ENCODE measurements around the gene NXN.

The NXN gene

GRCh38 chr17:1011138-1011537 lies 31.6 kb upstream of the NXN start:
- H3K4me3 ChIP-seq (ENCODE audit: low read depth, low read length) = no peak overlapping the region
- TF ChIP-seq, protein P1, sequence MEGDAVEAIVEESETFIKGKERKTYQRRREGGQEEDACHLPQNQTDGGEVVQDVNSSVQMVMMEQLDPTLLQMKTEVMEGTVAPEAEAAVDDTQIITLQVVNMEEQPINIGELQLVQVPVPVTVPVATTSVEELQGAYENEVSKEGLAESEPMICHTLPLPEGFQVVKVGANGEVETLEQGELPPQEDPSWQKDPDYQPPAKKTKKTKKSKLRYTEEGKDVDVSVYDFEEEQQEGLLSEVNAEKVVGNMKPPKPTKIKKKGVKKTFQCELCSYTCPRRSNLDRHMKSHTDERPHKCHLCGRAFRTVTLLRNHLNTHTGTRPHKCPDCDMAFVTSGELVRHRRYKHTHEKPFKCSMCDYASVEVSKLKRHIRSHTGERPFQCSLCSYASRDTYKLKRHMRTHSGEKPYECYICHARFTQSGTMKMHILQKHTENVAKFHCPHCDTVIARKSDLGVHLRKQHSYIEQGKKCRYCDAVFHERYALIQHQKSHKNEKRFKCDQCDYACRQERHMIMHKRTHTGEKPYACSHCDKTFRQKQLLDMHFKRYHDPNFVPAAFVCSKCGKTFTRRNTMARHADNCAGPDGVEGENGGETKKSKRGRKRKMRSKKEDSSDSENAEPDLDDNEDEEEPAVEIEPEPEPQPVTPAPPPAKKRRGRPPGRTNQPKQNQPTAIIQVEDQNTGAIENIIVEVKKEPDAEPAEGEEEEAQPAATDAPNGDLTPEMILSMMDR (IDR thresholded peaks at IDR 0.05; ENCODE audit: control insufficient read depth, extremely low read depth, insufficient read depth) = no peak
- DNase-seq (ENCODE audit: low read depth) = no peak

DNA sequence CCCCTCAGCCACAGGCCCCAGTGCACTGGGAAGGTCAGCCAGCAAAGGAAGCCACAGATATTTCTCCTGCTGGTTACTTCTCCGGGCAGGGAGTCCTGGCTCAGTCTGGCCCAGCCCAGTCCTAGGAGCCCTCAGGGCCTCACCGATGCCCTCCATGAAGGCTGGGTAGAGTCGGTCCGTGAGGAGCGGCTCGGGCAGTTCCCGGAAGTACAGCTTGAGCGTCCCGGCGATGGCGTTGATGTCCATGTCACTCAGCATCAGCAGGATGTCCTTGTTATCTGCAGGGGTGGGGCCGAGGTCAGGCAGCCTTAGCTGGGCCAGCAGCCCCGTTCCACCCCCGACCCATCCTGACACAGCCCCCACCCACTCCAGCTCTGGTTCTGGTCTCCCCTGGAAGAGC lies 31.0 kb upstream of the NXN start:
- TF ChIP-seq, protein P1 (IDR thresholded peaks at IDR 0.05; ENCODE audit: control insufficient read depth, extremely low read depth, insufficient read depth) = no peak
- no peak overlapping the region for H3K4me3 ChIP-seq (ENCODE audit: low read depth, low read length)

DNA sequence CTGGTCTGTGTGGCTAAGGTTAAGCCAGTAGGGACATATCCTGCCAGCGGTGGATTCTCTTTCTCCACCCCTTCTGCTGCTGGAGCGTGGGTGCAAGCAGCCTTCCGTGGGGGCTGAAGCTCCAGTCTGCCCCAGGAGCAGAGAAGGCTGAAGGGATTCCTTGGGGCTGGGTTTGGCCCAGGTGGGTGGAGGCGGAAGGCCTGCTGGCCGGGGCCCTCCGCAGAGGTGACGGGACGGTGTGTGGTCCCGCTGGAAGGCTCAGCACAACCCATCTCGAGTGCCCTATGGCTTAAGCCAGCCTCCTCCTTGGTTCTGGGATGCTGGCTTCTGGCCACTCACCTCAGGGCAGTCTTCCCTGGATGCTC lies 30.5 kb upstream of the NXN start:
- TF ChIP-seq, protein P1 (IDR thresholded peaks at IDR 0.05; ENCODE audit: control insufficient read depth, extremely low read depth, insufficient read depth) = no peak
- DNase-seq (ENCODE audit: low read depth) = no peak
- H3K4me3 ChIP-seq (ENCODE audit: low read depth, low read length) = no peak overlapping the region

More for the DNA sequence above, 31.0 kb upstream of the NXN start:
- no peak for DNase-seq (ENCODE audit: low read depth)

DNA sequence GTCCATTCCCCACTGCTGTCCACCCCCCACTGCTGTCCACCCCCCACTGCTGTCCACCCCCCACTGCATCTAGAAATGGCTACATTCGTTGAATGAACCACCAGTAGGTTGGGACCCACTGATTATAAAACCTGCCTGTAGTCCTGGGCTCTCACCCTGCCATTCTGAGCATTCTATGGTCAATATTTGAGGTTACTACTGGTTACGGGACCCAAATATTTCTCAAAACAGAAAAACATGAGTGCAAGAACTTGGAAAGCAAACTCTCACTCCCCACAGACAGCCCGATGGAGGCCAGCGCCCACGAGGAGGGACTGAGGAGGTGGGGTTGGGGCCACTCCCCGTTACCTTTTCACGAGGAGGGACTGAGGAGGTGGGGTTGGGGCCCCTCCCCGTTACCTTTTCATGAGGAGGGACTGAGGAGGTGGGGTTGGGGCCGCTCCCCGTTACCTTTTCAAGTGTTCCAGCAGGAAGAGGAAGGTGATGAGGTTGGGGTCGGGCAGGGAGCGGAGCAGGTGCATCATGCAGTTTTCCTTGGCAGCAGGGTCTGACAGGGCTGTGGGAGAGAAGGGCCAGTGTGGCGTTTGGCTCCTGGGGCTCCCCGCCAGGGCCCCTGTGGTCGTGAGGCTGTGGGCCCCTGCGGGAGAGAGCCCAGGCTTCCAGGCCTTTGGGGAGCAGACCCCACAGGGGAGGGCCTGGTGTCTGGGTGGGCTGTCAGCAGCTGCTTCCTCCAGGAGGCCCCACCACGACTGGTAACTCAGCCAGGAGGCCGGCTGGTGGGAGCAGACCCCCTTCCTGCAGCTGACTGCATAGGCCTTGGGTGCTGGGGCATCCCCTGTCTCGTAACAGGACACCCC lies 29.9 kb upstream of the NXN start:
- no peak overlapping the region for H3K4me3 ChIP-seq (ENCODE audit: low read depth, low read length)
- DNase-seq (ENCODE audit: low read depth) = no peak
- TF ChIP-seq, protein P1 (IDR thresholded peaks at IDR 0.05; ENCODE audit: control insufficient read depth, extremely low read depth, insufficient read depth) = no peak

DNA sequence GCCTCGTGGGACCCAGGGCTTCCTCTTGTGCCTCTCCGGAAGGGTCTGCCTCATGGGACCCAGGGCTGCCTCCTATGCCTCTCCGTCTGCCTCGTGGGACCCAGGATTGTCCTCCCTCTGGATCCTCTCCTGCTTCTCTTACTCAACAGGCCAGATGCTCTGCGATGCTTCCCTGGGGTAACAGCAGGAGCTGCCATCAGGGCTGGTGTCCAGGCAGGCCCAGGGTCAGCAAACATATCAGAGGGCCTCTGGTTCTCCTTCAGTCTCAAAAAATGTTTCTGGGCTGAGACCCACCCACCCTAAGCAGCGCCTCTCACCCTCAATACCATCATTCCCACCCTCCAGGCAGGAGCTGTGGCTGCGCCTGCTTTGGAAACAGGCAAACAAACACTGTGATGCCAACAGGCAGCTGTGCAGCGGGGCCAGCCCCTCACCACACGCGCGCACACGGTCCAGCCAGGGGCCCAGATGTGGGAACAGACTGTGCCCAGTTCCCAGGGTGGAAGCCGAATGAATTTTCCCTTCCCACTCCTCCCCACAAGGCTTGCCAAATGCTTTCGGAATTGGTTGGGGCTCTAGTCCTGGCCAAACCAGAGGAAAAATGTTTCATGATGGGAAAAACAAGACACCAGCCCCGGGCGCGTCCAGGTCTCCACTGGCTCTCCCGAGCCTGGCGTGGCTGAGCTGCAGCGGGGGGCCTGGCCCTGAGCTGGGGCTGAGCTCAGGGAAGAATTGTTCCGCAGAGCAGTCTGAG lies 28.6 kb upstream of the NXN start:
- no peak for DNase-seq (ENCODE audit: low read depth)
- TF ChIP-seq, protein P1 (IDR thresholded peaks at IDR 0.05; ENCODE audit: control insufficient read depth, extremely low read depth, insufficient read depth) = no peak
- H3K4me3 ChIP-seq (ENCODE audit: low read depth, low read length) = no peak overlapping the region

DNA sequence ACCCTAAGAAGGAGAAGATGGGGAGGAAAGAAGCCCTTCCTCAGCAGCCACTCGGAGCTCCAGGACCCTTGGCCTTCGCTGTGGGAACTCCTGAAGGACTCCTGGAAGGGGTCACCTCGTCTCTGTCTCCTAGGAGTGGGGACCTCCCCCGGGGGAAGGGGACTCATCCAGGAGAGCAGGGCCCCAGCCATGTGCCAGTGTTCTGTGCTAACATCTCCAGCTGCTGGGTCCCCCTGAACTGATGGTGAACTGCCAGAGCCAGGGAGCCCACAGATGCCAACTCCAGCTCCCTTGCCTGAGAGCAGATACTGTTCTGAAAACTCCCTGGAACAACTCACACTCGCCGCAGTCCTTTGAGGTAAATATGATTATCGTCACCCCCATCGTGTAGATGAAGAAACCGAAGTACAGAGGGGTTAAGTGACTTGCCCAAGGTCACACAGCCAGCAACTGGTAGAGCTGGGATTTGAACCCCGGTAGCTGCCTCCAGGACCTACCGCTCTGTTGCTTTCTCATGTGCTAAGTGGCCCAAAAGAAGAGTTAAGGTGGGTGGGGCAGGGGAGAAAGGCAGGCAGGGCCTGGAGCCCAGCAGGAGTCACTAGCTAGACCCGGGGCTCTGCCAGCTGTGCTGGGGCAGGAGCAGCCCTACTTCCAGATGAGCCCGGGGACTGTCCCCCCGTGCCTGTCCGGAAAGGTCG lies 27.9 kb upstream of the NXN start:
- TF ChIP-seq, protein P1 (IDR thresholded peaks at IDR 0.05; ENCODE audit: control insufficient read depth, extremely low read depth, insufficient read depth) = no peak
- H3K4me3 ChIP-seq (ENCODE audit: low read depth, low read length) = no peak overlapping the region
- DNase-seq (ENCODE audit: low read depth) = no peak

Measured in LNCaP clone FGC (cell line).